K562 (cell line): ENCODE data around the gene USH2A. TPM values are rescaled to one million over a fixed set of nuclear protein-coding genes. Genes with fewer than 3 reads are reported as not detected.

Experiments used
- ATAC-seq: fragments of 200-7000 bp; cut with Tn5 transposase; 3 replicates; pipeline ENCODE4 v1.9.1; 2020; ENCODE audit warnings: moderate library complexity
- BruUV-seq: library from RNA; stranded (reverse); fragments of 400-500 nt; replicated peaks from 2 replicates; lab custom pipeline; 2021; lab: Mats Ljungman, UMichigan
- CTCF ChIA-PET: fragments of 300-600 bp; formaldehyde crosslinking; extraction: SDS; loops from one replicate; lab custom pipeline; 2021; ENCODE audit warnings: low intra/inter-chr PET ratio; lab: Yijun Ruan, JAX
- POLR2A ChIA-PET: fragments of 300-600, 350-650 bp; sonication (Branson Sonifier 250); formaldehyde crosslinking; extraction: SDS; loops from one replicate; lab custom pipeline; 2021; ENCODE audit warnings: antibody characterized with exemption, inconsistent platforms; lab: Yijun Ruan, JAX
- DNase-seq, 4 experiments: peaks; one replicate each; pipeline versions ENCODE4 v3.0.0 to v3.0.0-alpha.2; 2011 to 2018; ENCODE audit warnings: low spot score in 3 of 4, mixed read lengths in 3 of 4; ENCODE audit errors: extremely low read depth in 1 of 4
- FAIRE-seq: peaks from 2 replicates; lab custom pipeline; 2011; peaks lifted over from hg19 to GRCh38; lab: Jason Lieb, UNC
- H2AFZ ChIP-seq: 2 replicates; pipeline ENCODE4 v1.6.0; 2011; ENCODE audit warnings: low read depth, low read length, control low read depth, inconsistent platforms
- H3K27ac ChIP-seq: fragments of 200-600 bp; 3 replicates; pipeline ENCODE4 v1.8.0; 2011; ENCODE audit warnings: low read depth, mild to moderate bottlenecking, control low read depth, inconsistent platforms, low read length, moderate library complexity, mixed read lengths; ENCODE audit errors: extremely low read depth
- H3K27me3 ChIP-seq, 2 experiments: fragments of 300-600 bp in 1 of 2; 2 replicates in 1 of 2; 3 replicates in 1 of 2; pipeline versions ENCODE4 v1.6.0 to v1.8.0; 2011; ENCODE audit warnings: inconsistent platforms in 2 of 2, low read length in 2 of 2, mild to moderate bottlenecking in 1 of 2, mixed read lengths in 1 of 2, moderate library complexity in 1 of 2; ENCODE audit not compliant: control insufficient read depth in 2 of 2, insufficient read depth in 2 of 2
- H3K36me3 ChIP-seq: fragments of 300-600 bp; 3 replicates; pipeline ENCODE4 v1.8.0; 2011; ENCODE audit warnings: mild to moderate bottlenecking, low read length, inconsistent platforms; ENCODE audit not compliant: control insufficient read depth, insufficient read depth
- H3K4me1 ChIP-seq, 2 experiments: fragments of 200-600 bp in 1 of 2; replicated peaks in 1 of 2; 2 replicates in 1 of 2; 3 replicates in 1 of 2; pipeline versions ENCODE4 v1.5.1 to v1.8.0; 2011; ENCODE audit warnings: inconsistent platforms in 2 of 2, low read length in 2 of 2, mild to moderate bottlenecking in 1 of 2, mixed read lengths in 1 of 2, moderate library complexity in 1 of 2; ENCODE audit not compliant: control insufficient read depth in 2 of 2, insufficient read depth in 2 of 2
- H3K4me2 ChIP-seq: 2 replicates; pipeline ENCODE4 v1.6.1; 2011; ENCODE audit warnings: low read length, control low read depth, inconsistent platforms, mixed read lengths; ENCODE audit not compliant: insufficient read depth
- H3K4me3 ChIP-seq: fragments of 200-600 bp; sonication (generic), shearing (Covaris generic); 2 replicates; pipeline ENCODE4 v1.5.1; 2016; ENCODE audit warnings: control low read depth, inconsistent platforms
- H3K79me2 ChIP-seq: fragments of 200-600 bp; 3 replicates; pipeline ENCODE4 v1.8.0; 2011; ENCODE audit warnings: low read length, inconsistent platforms; ENCODE audit not compliant: control insufficient read depth, insufficient read depth
- H3K9ac ChIP-seq, 2 experiments: 2 replicates each; pipeline versions ENCODE4 v1.6.0 to v1.6.1; 2011; ENCODE audit warnings: low read depth in 2 of 2, low read length in 2 of 2, control low read depth in 1 of 2, inconsistent platforms in 1 of 2, mild to moderate bottlenecking in 1 of 2, mixed read lengths in 1 of 2; ENCODE audit not compliant: insufficient read depth in 1 of 2
- H3K9me1 ChIP-seq: one replicate; pipeline ENCODE4 v1.6.0; 2011; ENCODE audit warnings: inconsistent platforms, mild to moderate bottlenecking, low read length, moderate library complexity; ENCODE audit not compliant: control insufficient read depth, insufficient read depth
- H3K9me3 ChIP-seq: replicated peaks from 2 replicates; pipeline ENCODE4 v1.5.1; 2011; ENCODE audit warnings: low read depth, low read length, inconsistent platforms; ENCODE audit not compliant: control insufficient read depth, insufficient read depth
- H4K20me1 ChIP-seq: replicated peaks from 2 replicates; pipeline ENCODE4 v1.6.1; 2011; ENCODE audit warnings: low read length, inconsistent platforms, mixed read lengths; ENCODE audit not compliant: control insufficient read depth, insufficient read depth
- CTBP1 ChIP-seq: fragments of 450-650 bp; IDR thresholded peaks from 2 replicates; pipeline ENCODE4 v1.6.1; 2016; ENCODE audit warnings: borderline replicate concordance
- HEY1 ChIP-seq: fragments of 250-450 bp; sonication (Bioruptor Pico); IDR thresholded peaks from 2 replicates; pipeline ENCODE4 v1.5.0; 2020; ENCODE audit warnings: mild to moderate bottlenecking, moderate library complexity, borderline replicate concordance
- MTA2 ChIP-seq: fragments of 450-650 bp; IDR thresholded peaks from 2 replicates; pipeline ENCODE4 v1.6.1; 2016; ENCODE audit warnings: low read depth
- NFIX ChIP-seq: fragments of 250-450 bp; sonication (Bioruptor Pico); IDR thresholded peaks from 2 replicates; pipeline ENCODE4 v1.4.0; 2020; ENCODE audit warnings: low read depth, mild to moderate bottlenecking, moderate library complexity
- PCBP1 ChIP-seq: fragments of 200-400 bp; formaldehyde crosslinking; IDR thresholded peaks from 2 replicates; pipeline ENCODE4 v1.6.1; 2018; ENCODE audit warnings: mild to moderate bottlenecking, low read depth, low read length; ENCODE audit not compliant: poor library complexity, severe bottlenecking
- PHB ChIP-seq: fragments of 250-450 bp; sonication (Bioruptor Pico); IDR thresholded peaks from 2 replicates; pipeline ENCODE4 v1.5.0; 2021
- RBM39 ChIP-seq: fragments of 200-400 bp; formaldehyde crosslinking; optimal IDR thresholded peaks from 2 replicates; pipeline ENCODE3; 2018; ENCODE audit warnings: low read depth, low read length
- SREBF2 ChIP-seq: sonication (generic); formaldehyde crosslinking; IDR thresholded peaks from 2 replicates; pipeline ENCODE4 v1.4.0; 2020; ENCODE audit warnings: mild to moderate bottlenecking, missing genetic modification reagents
- TRIM28 ChIP-seq: fragments of 450-650 bp; IDR thresholded peaks from 2 replicates; pipeline ENCODE4 v1.6.1; 2017
- ZNF197 ChIP-seq: fragments of 200-800 bp; sonication (Bioruptor generic); IDR thresholded peaks from 2 replicates; pipeline ENCODE4 v1.6.1; 2016; ENCODE audit warnings: low read depth, missing genetic modification characterization, missing compliant biosample characterization
- WGBS: fragments of 100-300 bp; shearing (Covaris generic); methylation state at CpG from one replicate; pipeline ENCODE4 v1.1.6; 2016; ENCODE audit warnings: low coverage, mixed read lengths; ENCODE audit not compliant: insufficient coverage; ENCODE audit errors: missing lambda C conversion rate; 5-methylcytosine and 5-hydroxymethylcytosine counted together
- in situ Hi-C: fragments of 300-500 bp; cut with MboI; formaldehyde crosslinking; loops from 4 replicates; pipeline ENCODE4 v1.15.0; 2018; ENCODE audit warnings: inconsistent platforms, mixed read lengths
- intact Hi-C: fragments of 100-400 bp; cut with micrococcal nuclease; formaldehyde crosslinking; loops from 2 replicates; pipeline ENCODE4 v1.14.2; 2022
- polyA plus RNA-seq, 8 experiments: library from polyadenylated mRNA; depleted of rRNA in 4 of 8; stranded (reverse) in 5 of 8; unstranded in 3 of 8; fragments of >200 nt; fragmentation: Nextera tagmentation in 2 of 8; fragmentation: Illumina TruSeq in 1 of 8; extraction: Ambion mirVana in 2 of 8; extraction: Trizol in 1 of 8; gene quantifications; 2 replicates each; pipeline versions ENCODE4 v1.2.1 to v1.2.3, GENCODE V29; 2011 to 2014; ENCODE audit warnings: inconsistent platforms in 1 of 8, missing spikeins in 1 of 8
- total RNA-seq, 7 experiments: library from RNA; depleted of rRNA in 6 of 7; stranded (reverse); fragments of >200 nt in 6 of 7; fragmentation: Illumina TruSeq in 2 of 7; extraction: Trizol in 2 of 7; gene quantifications; 2 replicates each; pipeline versions ENCODE4 v1.2.1 to v1.2.3, GENCODE V29; 2011 to 2021; ENCODE audit warnings: low replicate concordance in 1 of 7
- TF ChIP-seq, protein P1 (sequence below): fragments of 450-650 bp; formaldehyde crosslinking; conservative IDR thresholded peaks from 2 replicates; pipeline ENCODE4 v1.4.0; 2022; ENCODE audit warnings: mild to moderate bottlenecking, missing genetic modification characterization
- TF ChIP-seq, protein P2 (sequence below): sonication (generic); formaldehyde crosslinking; IDR thresholded peaks from 2 replicates; pipeline ENCODE4 v1.5.0; 2020; ENCODE audit warnings: missing genetic modification reagents
- TF ChIP-seq, protein P3 (sequence below): fragments of 150-350 bp; IDR thresholded peaks from 2 replicates; pipeline ENCODE4 v1.6.1; 2014; ENCODE audit warnings: low read depth, mild to moderate bottlenecking, low read length, borderline replicate concordance
- TF ChIP-seq, protein P4 (sequence below), 2 experiments: fragments of 450-650 bp in 1 of 2; IDR thresholded peaks; 2 replicates each; pipeline ENCODE4 v1.6.1; 2011 to 2017; ENCODE audit warnings: low read depth in 2 of 2, antibody characterized with exemption in 1 of 2, borderline replicate concordance in 1 of 2, low read length in 1 of 2, mild to moderate bottlenecking in 1 of 2, mixed read lengths in 1 of 2; ENCODE audit not compliant: control insufficient read depth in 1 of 2

Gene USH2A
- total and polyA plus RNA-seq, 9 of the 15 experiments (the other 6 are each of a cell fraction or from before 2014, with no cell fraction given), result under 0.01 TPM; not detected in 7

DNA sequence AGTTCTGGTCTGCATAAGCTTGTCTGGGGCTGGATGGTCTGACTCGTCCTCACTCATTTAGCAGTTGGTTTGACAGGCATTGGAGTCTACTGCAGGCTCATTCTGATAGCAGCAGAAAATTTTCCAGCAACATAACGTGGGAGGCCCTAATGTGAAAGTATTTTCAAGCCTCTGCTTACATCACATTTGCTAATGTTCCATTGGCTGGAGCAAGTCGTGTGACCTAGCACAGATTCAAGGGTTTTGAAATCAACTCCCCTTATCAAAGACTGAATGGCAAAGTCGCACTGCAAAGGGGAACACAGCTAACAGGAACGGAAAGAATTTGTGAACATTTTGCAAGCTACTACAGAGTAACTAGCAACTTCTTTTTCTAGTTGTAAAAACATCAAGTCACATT is 2.3 kb upstream of the USH2A start:
- in situ Hi-C loops, result no loop called here
- BruUV-seq, result no TSS peak
- no peak for ATAC-seq
- Histone ChIP-seq H3K79me2 (no peaks in the 10 kb centered on the region), H3K9ac (no peak overlapping the region), H3K27me3 (no peaks in the 10 kb centered on the region), H3K4me1 (no peaks in the 10 kb centered on the region), H3K4me2 (no peak overlapping the region), H3K9me3 (peaks cover 2% of the 10 kb centered on the region; the same call in 1 of the 2 replicates), H3K4me3 (no peak overlapping the region), H3K27ac (no peak overlapping the region), H3K9me1 (no peaks in the 10 kb centered on the region), H4K20me1 (no peaks in the 10 kb centered on the region), H3K36me3 (no peaks in the 10 kb centered on the region), H2AFZ (no peak overlapping the region)
- POLR2A ChIA-PET, result no interaction called here
- CTCF ChIA-PET, result no interaction called here
- FAIRE-seq, result no peak
- intact Hi-C loops, result no loop called here
- DNase-seq, result no peak
- under 1% methylated on average over 5 of the region's 5 CpGs for WGBS
- TF ChIP-seq, protein P1, sequence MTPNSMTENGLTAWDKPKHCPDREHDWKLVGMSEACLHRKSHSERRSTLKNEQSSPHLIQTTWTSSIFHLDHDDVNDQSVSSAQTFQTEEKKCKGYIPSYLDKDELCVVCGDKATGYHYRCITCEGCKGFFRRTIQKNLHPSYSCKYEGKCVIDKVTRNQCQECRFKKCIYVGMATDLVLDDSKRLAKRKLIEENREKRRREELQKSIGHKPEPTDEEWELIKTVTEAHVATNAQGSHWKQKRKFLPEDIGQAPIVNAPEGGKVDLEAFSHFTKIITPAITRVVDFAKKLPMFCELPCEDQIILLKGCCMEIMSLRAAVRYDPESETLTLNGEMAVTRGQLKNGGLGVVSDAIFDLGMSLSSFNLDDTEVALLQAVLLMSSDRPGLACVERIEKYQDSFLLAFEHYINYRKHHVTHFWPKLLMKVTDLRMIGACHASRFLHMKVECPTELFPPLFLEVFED (CRISPR knock-in tag), result no peak
- no peak for TF ChIP-seq CTBP1
- TF ChIP-seq SREBF2 (CRISPR knock-in tag), result no peak
- no peak for TF ChIP-seq MTA2
- TF ChIP-seq, protein P2, sequence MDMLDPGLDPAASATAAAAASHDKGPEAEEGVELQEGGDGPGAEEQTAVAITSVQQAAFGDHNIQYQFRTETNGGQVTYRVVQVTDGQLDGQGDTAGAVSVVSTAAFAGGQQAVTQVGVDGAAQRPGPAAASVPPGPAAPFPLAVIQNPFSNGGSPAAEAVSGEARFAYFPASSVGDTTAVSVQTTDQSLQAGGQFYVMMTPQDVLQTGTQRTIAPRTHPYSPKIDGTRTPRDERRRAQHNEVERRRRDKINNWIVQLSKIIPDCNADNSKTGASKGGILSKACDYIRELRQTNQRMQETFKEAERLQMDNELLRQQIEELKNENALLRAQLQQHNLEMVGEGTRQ (CRISPR knock-in tag), result no peak
- TF ChIP-seq, protein P3, sequence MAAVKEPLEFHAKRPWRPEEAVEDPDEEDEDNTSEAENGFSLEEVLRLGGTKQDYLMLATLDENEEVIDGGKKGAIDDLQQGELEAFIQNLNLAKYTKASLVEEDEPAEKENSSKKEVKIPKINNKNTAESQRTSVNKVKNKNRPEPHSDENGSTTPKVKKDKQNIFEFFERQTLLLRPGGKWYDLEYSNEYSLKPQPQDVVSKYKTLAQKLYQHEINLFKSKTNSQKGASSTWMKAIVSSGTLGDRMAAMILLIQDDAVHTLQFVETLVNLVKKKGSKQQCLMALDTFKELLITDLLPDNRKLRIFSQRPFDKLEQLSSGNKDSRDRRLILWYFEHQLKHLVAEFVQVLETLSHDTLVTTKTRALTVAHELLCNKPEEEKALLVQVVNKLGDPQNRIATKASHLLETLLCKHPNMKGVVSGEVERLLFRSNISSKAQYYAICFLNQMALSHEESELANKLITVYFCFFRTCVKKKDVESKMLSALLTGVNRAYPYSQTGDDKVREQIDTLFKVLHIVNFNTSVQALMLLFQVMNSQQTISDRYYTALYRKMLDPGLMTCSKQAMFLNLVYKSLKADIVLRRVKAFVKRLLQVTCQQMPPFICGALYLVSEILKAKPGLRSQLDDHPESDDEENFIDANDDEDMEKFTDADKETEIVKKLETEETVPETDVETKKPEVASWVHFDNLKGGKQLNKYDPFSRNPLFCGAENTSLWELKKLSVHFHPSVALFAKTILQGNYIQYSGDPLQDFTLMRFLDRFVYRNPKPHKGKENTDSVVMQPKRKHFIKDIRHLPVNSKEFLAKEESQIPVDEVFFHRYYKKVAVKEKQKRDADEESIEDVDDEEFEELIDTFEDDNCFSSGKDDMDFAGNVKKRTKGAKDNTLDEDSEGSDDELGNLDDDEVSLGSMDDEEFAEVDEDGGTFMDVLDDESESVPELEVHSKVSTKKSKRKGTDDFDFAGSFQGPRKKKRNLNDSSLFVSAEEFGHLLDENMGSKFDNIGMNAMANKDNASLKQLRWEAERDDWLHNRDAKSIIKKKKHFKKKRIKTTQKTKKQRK, result no peak
- no peak for TF ChIP-seq RBM39
- TF ChIP-seq PHB, result no peak
- no peak for TF ChIP-seq NFIX (CRISPR knock-in tag)
- TF ChIP-seq, protein P4, sequence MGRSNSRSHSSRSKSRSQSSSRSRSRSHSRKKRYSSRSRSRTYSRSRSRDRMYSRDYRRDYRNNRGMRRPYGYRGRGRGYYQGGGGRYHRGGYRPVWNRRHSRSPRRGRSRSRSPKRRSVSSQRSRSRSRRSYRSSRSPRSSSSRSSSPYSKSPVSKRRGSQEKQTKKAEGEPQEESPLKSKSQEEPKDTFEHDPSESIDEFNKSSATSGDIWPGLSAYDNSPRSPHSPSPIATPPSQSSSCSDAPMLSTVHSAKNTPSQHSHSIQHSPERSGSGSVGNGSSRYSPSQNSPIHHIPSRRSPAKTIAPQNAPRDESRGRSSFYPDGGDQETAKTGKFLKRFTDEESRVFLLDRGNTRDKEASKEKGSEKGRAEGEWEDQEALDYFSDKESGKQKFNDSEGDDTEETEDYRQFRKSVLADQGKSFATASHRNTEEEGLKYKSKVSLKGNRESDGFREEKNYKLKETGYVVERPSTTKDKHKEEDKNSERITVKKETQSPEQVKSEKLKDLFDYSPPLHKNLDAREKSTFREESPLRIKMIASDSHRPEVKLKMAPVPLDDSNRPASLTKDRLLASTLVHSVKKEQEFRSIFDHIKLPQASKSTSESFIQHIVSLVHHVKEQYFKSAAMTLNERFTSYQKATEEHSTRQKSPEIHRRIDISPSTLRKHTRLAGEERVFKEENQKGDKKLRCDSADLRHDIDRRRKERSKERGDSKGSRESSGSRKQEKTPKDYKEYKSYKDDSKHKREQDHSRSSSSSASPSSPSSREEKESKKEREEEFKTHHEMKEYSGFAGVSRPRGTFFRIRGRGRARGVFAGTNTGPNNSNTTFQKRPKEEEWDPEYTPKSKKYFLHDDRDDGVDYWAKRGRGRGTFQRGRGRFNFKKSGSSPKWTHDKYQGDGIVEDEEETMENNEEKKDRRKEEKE (IDR thresholded peaks at IDR 0.05; ENCODE audit: borderline replicate concordance in 1 of 2, control insufficient read depth in 1 of 2, low read depth in 2 of 2, low read length in 1 of 2), result no peak
- TF ChIP-seq ZNF197 (CRISPR knock-in tag), result no peak
- TF ChIP-seq HEY1 (CRISPR knock-in tag), result no peak
- TF ChIP-seq PCBP1, result no peak
- no peak for TF ChIP-seq TRIM28
